HFFc6 (cell line): ENCODE data around the gene ZNF329. TPM values are rescaled to one million over a fixed set of nuclear protein-coding genes. Genes with fewer than 3 reads are reported as not detected.

Experiments used
- DNase-seq: peaks from one replicate; pipeline ENCODE4 v3.0.0-alpha.2; 2018
- H3K27ac Mint-ChIP-seq: 2 replicates; pipeline ENCODE4 v1.8.0; 2020; ENCODE audit warnings: mild to moderate bottlenecking, mixed read lengths
- H3K27me3 Mint-ChIP-seq: 2 replicates; pipeline ENCODE4 v1.8.0; 2021; ENCODE audit warnings: mild to moderate bottlenecking, moderate library complexity, mixed read lengths; ENCODE audit not compliant: insufficient read depth
- H3K36me3 Mint-ChIP-seq: 2 replicates; pipeline ENCODE4 v1.8.0; 2021; ENCODE audit warnings: low read depth, mixed read lengths
- H3K4me1 Mint-ChIP-seq: 2 replicates; pipeline ENCODE4 v1.8.0; 2020; ENCODE audit warnings: low read depth, mixed read lengths
- H3K4me3 Mint-ChIP-seq: 2 replicates; pipeline ENCODE4 v1.8.0; 2020; ENCODE audit warnings: mild to moderate bottlenecking, moderate library complexity, mixed read lengths
- H3K9me3 Mint-ChIP-seq: 2 replicates; pipeline ENCODE4 v1.8.0; 2020; ENCODE audit warnings: mild to moderate bottlenecking, mixed read lengths
- CTCF ChIP-seq: fragments of 200-600 bp; sonication (generic); IDR thresholded peaks from 2 replicates; pipeline ENCODE4 v1.5.0; 2021; ENCODE audit warnings: antibody characterized with exemption, mild to moderate bottlenecking
- total RNA-seq, 6 experiments: library from RNA; stranded (reverse); fragmentation: NEBNext Ultra II Directional; extraction: Animal tissue kit (Norgen Biotek cat#: 25700); gene quantifications; 2 replicates in 1 of 6; 3 replicates in 5 of 6; pipeline ENCODE4 v1.2.3, GENCODE V29; 2021

Gene ZNF329
- total RNA-seq, 6 experiments from 2014 or later = 6.6 to 9.5 (median 7.9) TPM

- TF ChIP-seq CTCF = no peak
- Mint-ChIP-seq H3K9me3 (peaks cover 74% of the 10 kb centered on the region), H3K4me1 (peaks cover 11% of the 10 kb centered on the region), H3K27me3 (peaks cover 3% of the 10 kb centered on the region; the same call in 1 of the 2 replicates), H3K36me3 (peaks cover 56% of the 10 kb centered on the region), H3K4me3 (no peak overlapping the region), H3K27ac (no peak overlapping the region)
- no peak for DNase-seq
Measured at GRCh38 chr19:58145849-58146248, 4.7 kb downstream of the ZNF329 start.

GRCh38 chr19:58134244-58134643 lies 16.3 kb downstream of the ZNF329 start:
- H3K27me3 Mint-ChIP-seq = peaks cover 1% of the 10 kb centered on the region; the same call in 1 of the 2 replicates
- peaks cover 96% of the 10 kb centered on the region for H3K9me3 Mint-ChIP-seq
- H3K27ac Mint-ChIP-seq = no peak overlapping the region
- H3K4me1 Mint-ChIP-seq = no peaks in the 10 kb centered on the region
- no peak for TF ChIP-seq CTCF
- peaks cover 93% of the 10 kb centered on the region for H3K36me3 Mint-ChIP-seq
- no peak for DNase-seq
- H3K4me3 Mint-ChIP-seq = no peak overlapping the region

- Mint-ChIP-seq H3K4me1 (no peaks in the 10 kb centered on the region), H3K36me3 (peaks cover 93% of the 10 kb centered on the region), H3K27ac (no peak overlapping the region), H3K9me3 (peaks cover 96% of the 10 kb centered on the region), H3K27me3 (peaks cover 1% of the 10 kb centered on the region), H3K4me3 (no peak overlapping the region)
- TF ChIP-seq CTCF = no peak
- DNase-seq = no peak
Measured at GRCh38 chr19:58129284-58129683, 21.3 kb downstream of the ZNF329 start.

- no peak overlapping the region for H3K27ac Mint-ChIP-seq
- peaks cover 1% of the 10 kb centered on the region for H3K27me3 Mint-ChIP-seq
- DNase-seq = no peak
- no peaks in the 10 kb centered on the region for H3K4me1 Mint-ChIP-seq
- H3K9me3 Mint-ChIP-seq = peaks cover 96% of the 10 kb centered on the region
- H3K4me3 Mint-ChIP-seq = no peak overlapping the region
- H3K36me3 Mint-ChIP-seq = peaks cover 93% of the 10 kb centered on the region
- TF ChIP-seq CTCF = no peak
Measured at GRCh38 chr19:58128041-58128685, 22.4 kb downstream of the ZNF329 start.

- Mint-ChIP-seq H3K27me3 (no peaks in the 10 kb centered on the region; the same call in 1 of the 2 replicates), H3K4me1 (no peaks in the 10 kb centered on the region), H3K27ac (no peak overlapping the region), H3K36me3 (peaks cover 74% of the 10 kb centered on the region), H3K4me3 (no peak overlapping the region), H3K9me3 (peaks cover 100% of the 10 kb centered on the region)
- TF ChIP-seq CTCF = no peak
- no peak for DNase-seq
Measured at GRCh38 chr19:58123354-58123753, 27.2 kb downstream of the ZNF329 start.
